Panc1 (cell line): ENCODE results near the gene CAMK1D.

Source experiments
- CTCF ChIP-seq: fragments of 450-650 bp; IDR thresholded peaks from 2 replicates; pipeline ENCODE4 v1.5.1; 2017; ENCODE audit warnings: mild to moderate bottlenecking
- POLR2AphosphoS5 ChIP-seq: IDR thresholded peaks from 2 replicates; pipeline ENCODE4 v1.6.1; 2012; ENCODE audit warnings: mild to moderate bottlenecking, low read depth, low read length, moderate library complexity

- TF ChIP-seq CTCF (no peak), POLR2AphosphoS5 (no peak)
Observed at GRCh38 chr10:12665501-12665900, 316.2 kb downstream of the CAMK1D start.
